A549 treated with dexamethasone at 1 μM for 4 hours (cell line): ENCODE measurements around the gene TTC34. TPM values are rescaled to one million over a fixed set of nuclear protein-coding genes. Genes with fewer than 3 reads are reported as not detected.

Experiments used
- total RNA-seq: library from RNA; stranded (reverse); fragments of 200-300 nt; extraction: Qiagen RNA extraction; gene quantifications from 5 replicates; pipeline ENCODE4 v1.2.3, GENCODE V29; 2022

The TTC34 gene
- 0.02 to 0.05 TPM (median 0.04 TPM) in 5 replicates for total RNA-seq

GRCh38 chr1:2801535-2802291 lies at the start of gene TTC34:
Gene TTC34, minus strand, starts transcription at chr1:2801693. Its CDS starts 866 bp downstream, at chr1:2800827.

GRCh38 chr1:2632561-2633361 lies 168.7 kb downstream of the TTC34 start, which contains the start of gene MMEL1:
Gene MMEL1, minus strand, starts transcription at chr1:2633016. Its CDS starts 3,532 bp downstream, at chr1:2629484.

GRCh38 chr1:2586154-2587070 lies 215.1 kb downstream of the TTC34 start, which contains the start of gene PRXL2B:
Gene PRXL2B, plus strand, starts transcription at chr1:2586777. Its CDS starts 109 bp downstream, at chr1:2586886.

Other genes starting within 250 kb of the TTC34 start
- 0.11 to 0.37 TPM (median 0.22 TPM) in 4 of 5 replicates, not detected in the other for gene TNFRSF14, start 245.3 kb downstream of the TTC34 start, total RNA-seq
- gene PRXL2B, start 214.9 kb downstream of the TTC34 start, total RNA-seq = 17.2 to 23.9 TPM (median 21.5 TPM) in 5 replicates
- gene MMEL1, start 168.7 kb downstream of the TTC34 start, total RNA-seq = 0.08 TPM in 1 of 5 replicates, not detected in the others
- gene ACTRT2, start 219.8 kb upstream of the TTC34 start, total RNA-seq = not detected in 5 replicates